Loucy (cell line): ENCODE results near the gene DRAXIN.

ENCODE experiments used
- CTCF ChIP-seq: fragments of 200-600 bp; sonication (generic); conservative IDR thresholded peaks from 2 replicates; pipeline ENCODE4 v1.5.1; 2014; ENCODE audit warnings: mild to moderate bottlenecking, antibody characterized with exemption, low read length
- EZH2phosphoT487 ChIP-seq: fragments of 200-600 bp; IDR thresholded peaks from 2 replicates; pipeline ENCODE4 v1.6.1; 2018; ENCODE audit warnings: antibody characterized with exemption, mild to moderate bottlenecking, moderate library complexity, borderline replicate concordance

GRCh38 chr1:11731691-11732283 is 40.3 kb downstream of the DRAXIN start:
- TF ChIP-seq CTCF (no peak), EZH2phosphoT487 (no peak)
